ENCODE measurements around the gene HERPUD1. TPM values are rescaled to one million over a fixed set of nuclear protein-coding genes. Genes with fewer than 3 reads are reported as not detected.

The HERPUD1 gene
- total RNA-seq, 1 donor from 2014 or later, result 60.8 TPM

DNA sequence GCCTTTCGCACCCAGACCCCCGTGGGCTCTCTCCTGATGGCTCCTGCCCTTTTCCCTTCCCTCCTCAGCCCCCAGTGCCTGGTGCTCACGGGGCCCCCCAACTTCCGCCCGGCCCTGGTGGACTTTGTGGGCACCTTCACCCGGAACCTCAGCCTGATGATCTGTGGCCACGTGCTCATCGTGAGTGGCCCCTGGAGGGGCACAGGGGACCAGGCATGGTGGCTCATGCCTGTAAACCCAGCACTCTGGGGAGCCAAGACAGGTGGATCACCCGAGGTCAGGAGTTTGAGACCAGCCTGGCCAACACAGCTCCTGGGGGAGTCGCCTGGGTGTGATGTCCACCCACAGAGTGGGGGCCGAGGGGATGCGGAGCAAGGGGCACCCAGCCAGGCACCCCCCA, 45.6 kb upstream of the HERPUD1 start:
- Mint-ChIP-seq H3K9me3 (ENCODE audit: unreplicated experiment) (peaks cover 3% of the 10 kb centered on the region), H3K36me3 (ENCODE audit: low read depth, unreplicated experiment) (peaks cover 11% of the 10 kb centered on the region), H3K27me3 (ENCODE audit: unreplicated experiment) (peaks cover 11% of the 10 kb centered on the region), H3K27ac (ENCODE audit: unreplicated experiment) (no peak overlapping the region), H3K4me3 (ENCODE audit: unreplicated experiment) (no peak overlapping the region), H3K4me1 (ENCODE audit: unreplicated experiment) (no peaks in the 10 kb centered on the region)
- TF ChIP-seq, protein P1, sequence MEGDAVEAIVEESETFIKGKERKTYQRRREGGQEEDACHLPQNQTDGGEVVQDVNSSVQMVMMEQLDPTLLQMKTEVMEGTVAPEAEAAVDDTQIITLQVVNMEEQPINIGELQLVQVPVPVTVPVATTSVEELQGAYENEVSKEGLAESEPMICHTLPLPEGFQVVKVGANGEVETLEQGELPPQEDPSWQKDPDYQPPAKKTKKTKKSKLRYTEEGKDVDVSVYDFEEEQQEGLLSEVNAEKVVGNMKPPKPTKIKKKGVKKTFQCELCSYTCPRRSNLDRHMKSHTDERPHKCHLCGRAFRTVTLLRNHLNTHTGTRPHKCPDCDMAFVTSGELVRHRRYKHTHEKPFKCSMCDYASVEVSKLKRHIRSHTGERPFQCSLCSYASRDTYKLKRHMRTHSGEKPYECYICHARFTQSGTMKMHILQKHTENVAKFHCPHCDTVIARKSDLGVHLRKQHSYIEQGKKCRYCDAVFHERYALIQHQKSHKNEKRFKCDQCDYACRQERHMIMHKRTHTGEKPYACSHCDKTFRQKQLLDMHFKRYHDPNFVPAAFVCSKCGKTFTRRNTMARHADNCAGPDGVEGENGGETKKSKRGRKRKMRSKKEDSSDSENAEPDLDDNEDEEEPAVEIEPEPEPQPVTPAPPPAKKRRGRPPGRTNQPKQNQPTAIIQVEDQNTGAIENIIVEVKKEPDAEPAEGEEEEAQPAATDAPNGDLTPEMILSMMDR (IDR thresholded peaks at IDR 0.05; ENCODE audit: unreplicated experiment), result no peak
- no peak for DNase-seq (ENCODE audit: low spot score)

DNA sequence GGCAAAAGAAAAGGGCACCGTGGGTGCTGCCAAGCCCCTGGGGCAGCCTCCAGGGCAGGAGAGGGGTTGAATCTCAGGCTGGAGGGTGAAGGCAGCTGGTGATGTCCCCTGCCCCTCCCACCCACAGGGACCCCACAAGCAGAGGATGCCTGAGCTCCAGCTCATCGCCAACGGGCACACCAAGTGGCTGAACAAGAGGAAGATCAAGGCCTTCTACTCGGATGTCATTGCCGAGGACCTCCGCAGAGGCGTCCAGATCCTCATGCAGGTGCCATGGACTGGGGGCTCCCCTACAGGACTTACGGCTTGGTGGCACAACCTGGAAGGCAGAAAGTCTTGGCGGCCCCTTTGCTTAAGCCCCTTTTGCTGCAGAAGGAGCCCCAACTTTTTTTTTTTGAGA, 45.1 kb upstream of the HERPUD1 start:
- Mint-ChIP-seq H3K36me3 (ENCODE audit: low read depth, unreplicated experiment) (peaks cover 11% of the 10 kb centered on the region), H3K27ac (ENCODE audit: unreplicated experiment) (no peak overlapping the region), H3K27me3 (ENCODE audit: unreplicated experiment) (peaks cover 8% of the 10 kb centered on the region), H3K9me3 (ENCODE audit: unreplicated experiment) (peaks cover 3% of the 10 kb centered on the region), H3K4me1 (ENCODE audit: unreplicated experiment) (no peaks in the 10 kb centered on the region), H3K4me3 (ENCODE audit: unreplicated experiment) (no peak overlapping the region)
- TF ChIP-seq, protein P1 (IDR thresholded peaks at IDR 0.05; ENCODE audit: unreplicated experiment), result no peak
- DNase-seq (ENCODE audit: low spot score), result no peak

DNA sequence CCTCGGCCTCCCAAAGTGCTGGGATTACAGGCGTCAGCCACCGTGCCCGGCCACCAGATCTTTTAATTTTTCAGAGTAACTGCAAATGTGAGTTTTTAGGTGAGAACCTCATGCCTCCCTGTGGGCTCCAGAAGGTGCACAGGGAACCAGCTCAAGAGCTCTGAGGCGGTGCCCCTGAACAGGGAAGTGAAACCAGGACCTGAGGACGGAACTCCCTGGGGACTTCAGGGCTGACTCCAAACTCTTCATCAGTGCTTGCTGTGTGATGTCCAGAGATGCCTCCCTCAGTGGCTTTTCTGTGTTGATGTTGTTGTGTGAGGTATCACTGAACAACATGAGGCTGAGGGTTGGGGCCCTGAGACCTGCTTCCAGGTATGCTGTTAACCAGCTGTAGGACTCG, 43.1 kb upstream of the HERPUD1 start:
- peaks cover 8% of the 10 kb centered on the region for H3K27me3 Mint-ChIP-seq (ENCODE audit: unreplicated experiment)
- TF ChIP-seq, protein P1 (IDR thresholded peaks at IDR 0.05; ENCODE audit: unreplicated experiment), result no peak
- peaks cover 11% of the 10 kb centered on the region for H3K36me3 Mint-ChIP-seq (ENCODE audit: low read depth, unreplicated experiment)
- H3K4me3 Mint-ChIP-seq (ENCODE audit: unreplicated experiment), result no peak overlapping the region
- H3K4me1 Mint-ChIP-seq (ENCODE audit: unreplicated experiment), result no peaks in the 10 kb centered on the region
- no peak overlapping the region for H3K27ac Mint-ChIP-seq (ENCODE audit: unreplicated experiment)
- H3K9me3 Mint-ChIP-seq (ENCODE audit: unreplicated experiment), result peaks cover 3% of the 10 kb centered on the region
- no peak for DNase-seq (ENCODE audit: low spot score)

DNA sequence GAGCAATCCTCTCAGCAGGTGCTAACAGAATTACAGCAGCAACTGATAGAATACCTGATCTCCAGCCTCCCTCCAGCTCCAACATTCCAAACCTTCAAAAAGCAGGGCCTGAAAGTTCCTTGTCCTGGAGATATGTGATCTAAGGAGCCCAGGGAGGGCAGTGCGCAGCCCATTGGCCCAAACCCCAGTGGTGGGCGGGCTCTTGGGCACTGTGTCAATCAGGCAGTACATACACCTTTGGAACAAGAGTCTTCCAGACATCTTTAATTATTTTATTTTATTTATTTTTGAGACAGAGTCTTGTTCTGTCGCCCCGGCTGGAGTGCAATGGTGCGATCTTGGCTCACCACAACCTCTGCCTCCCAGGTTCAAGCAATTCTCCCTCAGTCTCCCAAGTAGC, 42.7 kb upstream of the HERPUD1 start:
- Mint-ChIP-seq H3K27me3 (ENCODE audit: unreplicated experiment) (peaks cover 8% of the 10 kb centered on the region), H3K4me3 (ENCODE audit: unreplicated experiment) (no peak overlapping the region), H3K27ac (ENCODE audit: unreplicated experiment) (no peak overlapping the region), H3K36me3 (ENCODE audit: low read depth, unreplicated experiment) (peaks cover 11% of the 10 kb centered on the region), H3K4me1 (ENCODE audit: unreplicated experiment) (no peaks in the 10 kb centered on the region), H3K9me3 (ENCODE audit: unreplicated experiment) (peaks cover 3% of the 10 kb centered on the region)
- TF ChIP-seq, protein P1 (IDR thresholded peaks at IDR 0.05; ENCODE audit: unreplicated experiment), result no peak
- DNase-seq (ENCODE audit: low spot score), result no peak

DNA sequence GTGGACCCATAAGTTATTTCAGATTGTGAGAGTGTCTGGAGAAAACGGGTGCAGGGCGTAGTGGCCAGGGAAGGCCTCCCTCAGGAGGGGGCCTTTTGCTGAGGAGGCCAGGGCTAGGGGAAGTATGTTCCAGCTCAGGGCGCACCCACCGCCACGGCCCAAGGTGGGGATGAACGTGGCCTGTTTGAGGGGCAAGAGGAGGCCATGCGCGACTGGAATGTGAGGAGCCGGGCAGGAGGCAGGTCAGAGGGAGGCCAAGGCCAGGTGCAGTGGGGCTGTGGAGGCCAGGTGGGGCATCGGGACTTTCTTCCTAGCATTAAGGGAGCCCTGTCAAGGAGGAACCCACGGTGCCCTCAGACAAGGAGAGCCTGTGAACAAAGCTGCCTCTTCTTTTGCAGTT, 40.3 kb upstream of the HERPUD1 start:
- Mint-ChIP-seq H3K4me3 (ENCODE audit: unreplicated experiment) (no peak overlapping the region), H3K27me3 (ENCODE audit: unreplicated experiment) (peaks cover 6% of the 10 kb centered on the region), H3K4me1 (ENCODE audit: unreplicated experiment) (no peaks in the 10 kb centered on the region), H3K9me3 (ENCODE audit: unreplicated experiment) (no peaks in the 10 kb centered on the region), H3K36me3 (ENCODE audit: low read depth, unreplicated experiment) (peaks cover 4% of the 10 kb centered on the region), H3K27ac (ENCODE audit: unreplicated experiment) (no peak overlapping the region)
- no peak for DNase-seq (ENCODE audit: low spot score)
- TF ChIP-seq, protein P1 (IDR thresholded peaks at IDR 0.05; ENCODE audit: unreplicated experiment), result no peak
